ENCODE data around the gene SDK2. TPM values are rescaled to one million over a fixed set of nuclear protein-coding genes. Genes with fewer than 3 reads are reported as not detected.
A peak's percentile ranks its signal among the peaks of the same experiment; 100 is the strongest.

Gene SDK2
- total and polyA plus RNA-seq, 2 of the 8 experiments (the other 6 are each of a cell fraction or from before 2014, with no cell fraction given), result 3.9 to 4.1 TPM

GRCh38 chr17:73508931-73509605, 135.2 kb downstream of the SDK2 start:
- no peaks in the 10 kb centered on the region; the same call in 1 of the 2 replicates for H3K23me2 ChIP-seq (ENCODE audit: low read depth, low read length)
- no peak overlapping the region for H4K91ac ChIP-seq (replicated peaks; ENCODE audit: insufficient read length, low read length)
- no peaks in the 10 kb centered on the region for H3K79me2 ChIP-seq (ENCODE audit: control insufficient read depth in 1 of 2, insufficient read depth in 2 of 2, low read length in 2 of 2)
- no peak overlapping the region for H2BK120ac ChIP-seq (replicated peaks; ENCODE audit: low read depth, low read length)
- H3K56ac ChIP-seq (replicated peaks; ENCODE audit: insufficient read length, low read depth, low read length), result no peak overlapping the region
- DNase-seq (ENCODE audit: low read depth in 1 of 2, low spot score in 2 of 2) (no peak), FAIRE-seq (no peak)
- H3K18ac ChIP-seq (ENCODE audit: extremely low read depth, low read length), result no peak overlapping the region
- CTCF ChIA-PET (ENCODE audit: partially characterized antibody), result interaction anchor here (1.2 to 1.4 kb wide), 2 partner anchors 12 to 17 kb away, joined by 3 read pairs; no protein-coding TSS in a partner anchor
- no peaks in the 10 kb centered on the region; a peak in 2 of 7 replicates for H3K27me3 ChIP-seq (replicated peaks in 1 of 4; ENCODE audit: control insufficient read depth in 3 of 4, extremely low read depth in 1 of 4, insufficient read depth in 3 of 4, low read length in 3 of 4)
- WGBS, 2 experiments (ENCODE audit: extremely low coverage in 1 of 2, insufficient coverage in 1 of 2, insufficient read length in 1 of 2, insufficient replicate concordance in 2 of 2, low coverage in 1 of 2, low lambda C conversion rate in 2 of 2, missing lambda C conversion rate in 1 of 2), result 96% methylated on average over 17 of the region's 17 CpGs; no CpG with 5 or more reads in 1 of the 2 experiments
- H3K27ac ChIP-seq (ENCODE audit: low read depth, low read length), result no peak overlapping the region
- no peaks in the 10 kb centered on the region for H3K79me1 ChIP-seq (ENCODE audit: low read depth, low read length)
- no peak overlapping the region for H2BK5ac ChIP-seq (ENCODE audit: low read depth, low read length)
- peaks cover 0 to 7% of the 10 kb centered on the region in 2 experiments for H4K20me1 ChIP-seq (replicated peaks in 1 of 2; ENCODE audit: control insufficient read depth in 1 of 2, insufficient read depth in 2 of 2, low read length in 2 of 2)
- no peak overlapping the region for H4K8ac ChIP-seq (ENCODE audit: extremely low read depth, insufficient read depth, low read length)
- no peak overlapping the region for H3K9ac ChIP-seq (replicated peaks in 1 of 4; ENCODE audit: extremely low read depth in 1 of 4, low read depth in 3 of 4, low read length in 3 of 4)
- H3K14ac ChIP-seq (ENCODE audit: insufficient read length), result no peak overlapping the region
- H3K4me2 ChIP-seq (ENCODE audit: insufficient read depth in 1 of 2, low read depth in 2 of 2, low read length in 2 of 2), result no peak overlapping the region
- H3K4me3 ChIP-seq (ENCODE audit: extremely low read depth in 1 of 4, insufficient read depth in 2 of 4, low read depth in 3 of 4, low read length in 4 of 4), result no peak overlapping the region
- 0 out of 2 replicates have a peak overlapping the region, but pooled peaks have one; percentile 46 for H2BK15ac ChIP-seq (ENCODE audit: low read length)
- POLR2A ChIA-PET (ENCODE audit: partially characterized antibody), result no interaction called here
- no peak overlapping the region for H4K5ac ChIP-seq (ENCODE audit: insufficient read length, low read depth, low read length)
- no peaks in the 10 kb centered on the region for H3K9me3 ChIP-seq (ENCODE audit: insufficient read depth in 2 of 2, low read depth in 1 of 2, low read length in 1 of 2)
- TF ChIP-seq EZH2 (IDR thresholded peaks at IDR 0.05; ENCODE audit: low read depth, low read length, severe bottlenecking) (no peak), RXRA (IDR thresholded peaks at IDR 0.05; ENCODE audit: insufficient read depth, low read depth, low read length) (no peak), USF2 (IDR thresholded peaks at IDR 0.05; ENCODE audit: low read length) (no peak), CEBPB (IDR thresholded peaks at IDR 0.05; ENCODE audit: low read depth, low read length) (no peak), RFX5 (IDR thresholded peaks at IDR 0.05; ENCODE audit: borderline replicate concordance, low read depth, low read length) (no peak), ASH2L (IDR thresholded peaks at IDR 0.05; ENCODE audit: low read length) (no peak)
- H2AFZ ChIP-seq (ENCODE audit: low read length), result no peak overlapping the region
- H3K23ac ChIP-seq (ENCODE audit: insufficient read length), result no peak overlapping the region
- H2BK20ac ChIP-seq (ENCODE audit: low read length), result no peak overlapping the region
- no peak overlapping the region for H2BK12ac ChIP-seq (ENCODE audit: low read depth, low read length)
- H3K36me3 ChIP-seq (ENCODE audit: control insufficient read depth in 2 of 4, insufficient read depth in 4 of 4, low read length in 3 of 4), result no peaks in the 10 kb centered on the region
- H3K4ac ChIP-seq (replicated peaks; ENCODE audit: insufficient read length, low read depth, low read length), result no peak overlapping the region
- H2AK5ac ChIP-seq (ENCODE audit: low read depth, low read length), result no peak overlapping the region
- no peaks in the 10 kb centered on the region for H3K4me1 ChIP-seq (replicated peaks in 1 of 4; ENCODE audit: control insufficient read depth in 3 of 4, insufficient read depth in 4 of 4, low read length in 3 of 4)
